ENCODE data around the gene CPLX3. TPM values are rescaled to one million over a fixed set of nuclear protein-coding genes. Genes with fewer than 3 reads are reported as not detected.

The CPLX3 gene
- total RNA-seq, 4 donors from 2014 or later: not detected

DNA sequence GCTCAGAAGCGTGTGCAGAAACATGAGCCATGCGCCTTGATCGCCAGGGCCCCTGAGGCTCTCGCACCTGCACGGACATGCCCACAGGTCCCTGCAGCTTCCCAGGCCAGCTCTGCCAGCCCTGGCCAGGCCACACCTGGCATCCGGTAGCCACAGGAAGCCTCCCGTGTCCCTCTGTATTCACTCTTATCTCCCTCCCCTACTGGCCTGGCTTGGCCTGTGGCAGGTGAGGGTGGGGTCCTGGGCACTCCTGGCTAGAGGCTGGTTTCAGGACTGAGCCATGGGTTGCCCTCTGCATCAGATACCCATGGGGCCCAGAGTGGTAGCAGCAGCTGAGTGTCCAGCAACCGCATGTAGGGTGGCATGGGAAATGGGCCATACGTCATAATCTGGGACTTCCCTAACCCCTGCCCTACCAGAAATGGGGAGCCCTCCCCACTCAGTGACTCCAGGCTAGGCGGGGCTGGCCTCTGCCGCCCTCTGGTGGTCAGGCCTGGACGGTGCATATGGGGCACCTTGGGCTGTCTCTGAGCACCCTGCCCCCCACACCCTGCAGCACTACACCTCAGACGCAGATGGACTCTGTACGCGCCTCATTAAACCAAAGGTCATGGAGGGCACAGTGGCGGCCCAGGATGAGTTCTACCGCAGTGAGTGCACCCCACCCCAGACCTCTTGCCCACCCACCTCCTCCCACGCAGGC, 26.4 kb upstream of the CPLX3 start:
- Histone ChIP-seq H3K9me3 (no peaks in the 10 kb centered on the region), H3K36me3 (peaks cover 0 to 50% (median 0%) of the 10 kb centered on the region in 3 donors), H3K27ac (peak overlapping the region; percentile 55 to 97 (median 74)), H3K27me3 (no peaks in the 10 kb centered on the region), H3K4me1 (peaks cover 4 to 40% (median 35%) of the 10 kb centered on the region in 4 donors), H3K4me3 (no peak overlapping the region)
- peak; percentile 86 to 95 (median 94) for DNase-seq
- no peak for TF ChIP-seq POLR2A (IDR thresholded peaks at IDR 0.05)
- TF ChIP-seq, protein P1, sequence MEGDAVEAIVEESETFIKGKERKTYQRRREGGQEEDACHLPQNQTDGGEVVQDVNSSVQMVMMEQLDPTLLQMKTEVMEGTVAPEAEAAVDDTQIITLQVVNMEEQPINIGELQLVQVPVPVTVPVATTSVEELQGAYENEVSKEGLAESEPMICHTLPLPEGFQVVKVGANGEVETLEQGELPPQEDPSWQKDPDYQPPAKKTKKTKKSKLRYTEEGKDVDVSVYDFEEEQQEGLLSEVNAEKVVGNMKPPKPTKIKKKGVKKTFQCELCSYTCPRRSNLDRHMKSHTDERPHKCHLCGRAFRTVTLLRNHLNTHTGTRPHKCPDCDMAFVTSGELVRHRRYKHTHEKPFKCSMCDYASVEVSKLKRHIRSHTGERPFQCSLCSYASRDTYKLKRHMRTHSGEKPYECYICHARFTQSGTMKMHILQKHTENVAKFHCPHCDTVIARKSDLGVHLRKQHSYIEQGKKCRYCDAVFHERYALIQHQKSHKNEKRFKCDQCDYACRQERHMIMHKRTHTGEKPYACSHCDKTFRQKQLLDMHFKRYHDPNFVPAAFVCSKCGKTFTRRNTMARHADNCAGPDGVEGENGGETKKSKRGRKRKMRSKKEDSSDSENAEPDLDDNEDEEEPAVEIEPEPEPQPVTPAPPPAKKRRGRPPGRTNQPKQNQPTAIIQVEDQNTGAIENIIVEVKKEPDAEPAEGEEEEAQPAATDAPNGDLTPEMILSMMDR (IDR thresholded peaks at IDR 0.05): peak; percentile 98 to 100 (median 99)

DNA sequence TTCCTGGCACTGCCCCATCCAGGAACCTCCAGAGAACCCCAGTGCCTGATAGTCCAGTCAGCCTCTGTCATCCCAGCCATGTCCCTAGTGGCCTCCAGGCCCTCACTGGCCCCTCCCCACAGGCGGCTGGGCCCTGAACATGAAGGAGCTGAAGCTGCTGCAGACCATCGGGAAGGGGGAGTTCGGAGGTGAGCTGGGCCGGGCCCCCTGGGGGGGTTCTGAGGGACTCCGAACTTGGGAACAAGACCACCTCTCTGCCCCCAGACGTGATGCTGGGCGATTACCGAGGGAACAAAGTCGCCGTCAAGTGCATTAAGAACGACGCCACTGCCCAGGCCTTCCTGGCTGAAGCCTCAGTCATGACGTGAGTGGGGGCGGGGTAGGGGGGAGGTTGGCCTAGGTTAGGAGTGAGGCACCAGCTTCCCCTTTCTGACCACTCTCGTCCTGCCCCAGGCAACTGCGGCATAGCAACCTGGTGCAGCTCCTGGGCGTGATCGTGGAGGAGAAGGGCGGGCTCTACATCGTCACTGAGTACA, 25.8 kb upstream of the CPLX3 start:
- Histone ChIP-seq H3K4me3 (no peak overlapping the region), H3K9me3 (no peaks in the 10 kb centered on the region), H3K36me3 (peaks cover 0 to 50% (median 0%) of the 10 kb centered on the region in 3 donors), H3K27me3 (no peaks in the 10 kb centered on the region), H3K4me1 (peaks cover 4 to 36% (median 32%) of the 10 kb centered on the region in 4 donors), H3K27ac (peak overlapping the region; percentile 49 to 97 (median 74))
- TF ChIP-seq, protein P1 (IDR thresholded peaks at IDR 0.05): no peak
- TF ChIP-seq POLR2A (IDR thresholded peaks at IDR 0.05): no peak
- peak in 2 of 3 donors; percentile 72 to 82 for DNase-seq

DNA sequence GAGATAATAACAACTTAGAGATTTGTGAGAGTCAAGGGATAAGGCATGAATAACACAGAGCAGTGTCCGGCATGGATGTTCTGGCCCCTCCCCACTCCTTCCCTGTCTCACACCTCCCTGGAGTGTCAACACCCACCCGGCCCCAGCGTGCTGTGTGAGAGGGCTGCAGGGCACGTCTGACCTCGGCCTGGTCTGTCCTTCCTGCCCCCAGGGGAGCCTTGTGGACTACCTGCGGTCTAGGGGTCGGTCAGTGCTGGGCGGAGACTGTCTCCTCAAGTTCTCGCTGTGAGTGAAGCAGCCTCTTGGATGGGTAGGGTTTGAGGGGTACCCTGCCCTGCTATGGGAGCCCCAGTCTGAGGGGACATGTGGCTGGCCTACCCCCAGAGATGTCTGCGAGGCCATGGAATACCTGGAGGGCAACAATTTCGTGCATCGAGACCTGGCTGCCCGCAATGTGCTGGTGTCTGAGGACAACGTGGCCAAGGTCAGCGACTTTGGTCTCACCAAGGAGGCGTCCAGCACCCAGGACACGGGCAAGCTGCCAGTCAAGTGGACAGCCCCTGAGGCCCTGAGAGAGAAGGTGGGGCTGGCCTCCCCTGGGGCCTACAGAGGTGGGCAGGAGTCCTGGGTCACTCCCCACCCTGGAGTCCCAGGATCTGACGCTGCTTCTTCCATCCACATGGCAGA, 25.0 kb upstream of the CPLX3 start:
- TF ChIP-seq, protein P1 (IDR thresholded peaks at IDR 0.05): no peak
- Histone ChIP-seq H3K27me3 (no peaks in the 10 kb centered on the region), H3K4me1 (peaks cover 4 to 36% (median 32%) of the 10 kb centered on the region in 4 donors), H3K9me3 (no peaks in the 10 kb centered on the region), H3K27ac (peak overlapping the region in 2 of 4 donors; percentile 76 to 97), H3K36me3 (peaks cover 0 to 50% (median 0%) of the 10 kb centered on the region in 3 donors), H3K4me3 (no peak overlapping the region)
- DNase-seq: no peak

- peaks cover 0 to 50% (median 0%) of the 10 kb centered on the region in 3 donors for H3K36me3 ChIP-seq
- no peak for TF ChIP-seq POLR2A (IDR thresholded peaks at IDR 0.05)
- TF ChIP-seq, protein P1 (IDR thresholded peaks at IDR 0.05): no peak
Observed at GRCh38 chr15:74802290-74802689, 24.1 kb upstream of the CPLX3 start.

GRCh38 chr15:74802862-74803447, 23.5 kb upstream of the CPLX3 start:
- peaks cover 4 to 43% (median 28%) of the 10 kb centered on the region in 4 donors for H3K4me1 ChIP-seq
- no peaks in the 10 kb centered on the region for H3K9me3 ChIP-seq
- no peak for DNase-seq
- H3K27me3 ChIP-seq: no peaks in the 10 kb centered on the region
- H3K27ac ChIP-seq: no peak overlapping the region
- TF ChIP-seq POLR2A (IDR thresholded peaks at IDR 0.05): no peak
- TF ChIP-seq, protein P1 (IDR thresholded peaks at IDR 0.05): no peak
- H3K36me3 ChIP-seq: peaks cover 0 to 50% (median 0%) of the 10 kb centered on the region in 3 donors
- no peak overlapping the region for H3K4me3 ChIP-seq

More at GRCh38 chr15:74802290-74802689, 24.1 kb upstream of the CPLX3 start:
- no peak for DNase-seq
- Histone ChIP-seq H3K4me1 (peaks cover 4 to 38% (median 33%) of the 10 kb centered on the region in 4 donors), H3K27ac (no peak overlapping the region), H3K4me3 (no peak overlapping the region), H3K27me3 (no peaks in the 10 kb centered on the region), H3K9me3 (no peaks in the 10 kb centered on the region)
